Stomach (tissue), 9 donors: Measurements from ENCODE around the gene FGD6. TPM values are rescaled to one million over a fixed set of nuclear protein-coding genes. Genes with fewer than 3 reads are reported as not detected.

ENCODE experiments used
- DNase-seq, 2 donors: peaks; one replicate each; pipeline versions ENCODE4 v3.0.0 to v3.0.0-alpha.2; 2013 to 2019
- H3K27ac ChIP-seq, 5 donors: fragments of 200-600 bp in 4 of 5; sonication (generic) in 4 of 5; one replicate each; pipeline ENCODE4 v1.5.1; 2013 to 2019; ENCODE audit warnings: mild to moderate bottlenecking in 1 of 5, moderate library complexity in 1 of 5
- H3K27me3 ChIP-seq, 3 donors: fragments of 200-600 bp; sonication (generic); one replicate each; pipeline ENCODE4 v1.5.1; 2017 to 2019; ENCODE audit warnings: mixed run types in 1 of 3
- H3K36me3 ChIP-seq, 4 donors: fragments of 200-600 bp; sonication (generic); 1 replicate in 3 of 4; 2 replicates in 1 of 4; pipeline ENCODE4 v1.5.1; 2016 to 2019
- H3K4me1 ChIP-seq, 4 donors: fragments of 200-600 bp; sonication (generic); one replicate each; pipeline ENCODE4 v1.5.1; 2016 to 2019
- H3K4me3 ChIP-seq, 4 donors: fragments of 200-600 bp; sonication (generic) in 3 of 4; one replicate each; pipeline ENCODE4 v1.5.1; 2016 to 2019; ENCODE audit warnings: mild to moderate bottlenecking in 1 of 4
- H3K9me3 ChIP-seq, 4 donors: fragments of 200-600 bp; sonication (generic); one replicate each; pipeline ENCODE4 v1.5.1; 2016 to 2019
- EP300 ChIP-seq: sonication (generic); formaldehyde crosslinking; IDR thresholded peaks from one replicate; pipeline ENCODE4 v1.6.1; 2017; ENCODE audit warnings: antibody characterized with exemption
- POLR2A ChIP-seq, 4 donors: fragments of 450-650 bp; IDR thresholded peaks; one replicate each; pipeline ENCODE4 v1.6.1; 2016; ENCODE audit warnings: antibody characterized with exemption in 4 of 4, control low read depth in 2 of 4, mild to moderate bottlenecking in 1 of 4, moderate library complexity in 1 of 4
- POLR2AphosphoS5 ChIP-seq, 3 donors: sonication (generic); formaldehyde crosslinking; IDR thresholded peaks; one replicate each; pipeline ENCODE4 v1.6.1; 2016; ENCODE audit warnings: antibody characterized with exemption in 3 of 3
- WGBS, 5 donors: extraction: QIAGEN DNeasy Blood & Tissue Kit in 3 of 5; methylation state at CpG; one replicate each; pipeline versions ENCODE4 v1.1.5 to v1.1.7; 2013 to 2018; 5-methylcytosine and 5-hydroxymethylcytosine counted together
- intact Hi-C: fragments of 100-400 bp; cut with DNase I; formaldehyde crosslinking; loops from one replicate; pipeline ENCODE4 v1.15.1; 2023; ENCODE audit warnings: low total_unique reads
- polyA plus RNA-seq, 3 donors: library from polyadenylated mRNA; stranded (reverse); fragments of 200-250 nt; gene quantifications; one replicate each; pipeline ENCODE4 v1.2.3, GENCODE V29; 2013
- total RNA-seq, 5 donors: library from RNA; depleted of rRNA; stranded (reverse); fragments of >200 nt; gene quantifications; one replicate each; pipeline versions ENCODE4 v1.1.0 to v1.2.3, GENCODE V29; 2014 to 2016
- TF ChIP-seq, protein P1 (sequence below), 7 experiments: fragments of 450-650 bp in 4 of 7; fragments of 200-600 bp in 3 of 7; sonication (generic) in 3 of 7; IDR thresholded peaks; one replicate each; pipeline ENCODE4 v1.5.1; 2016 to 2019; ENCODE audit warnings: antibody characterized with exemption in 7 of 7, control low read depth in 2 of 7, mild to moderate bottlenecking in 1 of 7
- donor health status: healthy with polysubstance abuse.
- donor health status: Bipolar disorder and iron deficiency.
- donor health status: healthy.

The FGD6 gene
- total and polyA plus RNA-seq, 8 donors: 0.92 to 16.3 (median 5.7) TPM

DNA sequence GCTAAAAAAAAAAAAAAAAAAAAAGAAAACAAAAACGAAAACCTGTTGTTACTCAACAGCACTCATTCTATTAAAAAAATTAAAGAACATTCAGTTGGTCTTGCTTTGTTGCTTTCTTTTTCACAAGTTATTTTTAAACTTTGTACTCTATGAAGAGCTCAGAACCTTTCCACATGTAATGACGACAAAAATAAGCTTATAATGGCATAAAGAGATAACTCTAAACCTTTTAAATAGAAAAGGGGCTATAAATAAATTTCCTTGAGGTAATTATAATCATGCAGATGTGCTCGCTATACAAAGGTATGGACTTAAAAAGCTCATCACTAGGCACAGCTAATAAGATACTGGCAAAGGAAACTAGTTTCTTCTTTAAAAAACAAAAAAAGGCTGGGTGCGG, 157.3 kb downstream of the FGD6 start:
- intact Hi-C loops: no loop called here
- WGBS, 5 donors: 88 to 96% (median 94%) methylated on average over 4 of the region's 4 CpGs
- TF ChIP-seq POLR2A (IDR thresholded peaks at IDR 0.05): no peak
- TF ChIP-seq EP300: no peak
- TF ChIP-seq, protein P1, sequence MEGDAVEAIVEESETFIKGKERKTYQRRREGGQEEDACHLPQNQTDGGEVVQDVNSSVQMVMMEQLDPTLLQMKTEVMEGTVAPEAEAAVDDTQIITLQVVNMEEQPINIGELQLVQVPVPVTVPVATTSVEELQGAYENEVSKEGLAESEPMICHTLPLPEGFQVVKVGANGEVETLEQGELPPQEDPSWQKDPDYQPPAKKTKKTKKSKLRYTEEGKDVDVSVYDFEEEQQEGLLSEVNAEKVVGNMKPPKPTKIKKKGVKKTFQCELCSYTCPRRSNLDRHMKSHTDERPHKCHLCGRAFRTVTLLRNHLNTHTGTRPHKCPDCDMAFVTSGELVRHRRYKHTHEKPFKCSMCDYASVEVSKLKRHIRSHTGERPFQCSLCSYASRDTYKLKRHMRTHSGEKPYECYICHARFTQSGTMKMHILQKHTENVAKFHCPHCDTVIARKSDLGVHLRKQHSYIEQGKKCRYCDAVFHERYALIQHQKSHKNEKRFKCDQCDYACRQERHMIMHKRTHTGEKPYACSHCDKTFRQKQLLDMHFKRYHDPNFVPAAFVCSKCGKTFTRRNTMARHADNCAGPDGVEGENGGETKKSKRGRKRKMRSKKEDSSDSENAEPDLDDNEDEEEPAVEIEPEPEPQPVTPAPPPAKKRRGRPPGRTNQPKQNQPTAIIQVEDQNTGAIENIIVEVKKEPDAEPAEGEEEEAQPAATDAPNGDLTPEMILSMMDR (IDR thresholded peaks at IDR 0.05): no peak
- TF ChIP-seq POLR2AphosphoS5 (IDR thresholded peaks at IDR 0.05): no peak
- no peak overlapping the region for H3K27ac ChIP-seq
- no peaks in the 10 kb centered on the region for H3K9me3 ChIP-seq
- no peaks in the 10 kb centered on the region for H3K4me1 ChIP-seq
- no peak for DNase-seq
- no peak overlapping the region for H3K4me3 ChIP-seq
- no peaks in the 10 kb centered on the region for H3K27me3 ChIP-seq
- H3K36me3 ChIP-seq: peaks cover 33 to 99% (median 98%) of the 10 kb centered on the region in 4 donors

DNA sequence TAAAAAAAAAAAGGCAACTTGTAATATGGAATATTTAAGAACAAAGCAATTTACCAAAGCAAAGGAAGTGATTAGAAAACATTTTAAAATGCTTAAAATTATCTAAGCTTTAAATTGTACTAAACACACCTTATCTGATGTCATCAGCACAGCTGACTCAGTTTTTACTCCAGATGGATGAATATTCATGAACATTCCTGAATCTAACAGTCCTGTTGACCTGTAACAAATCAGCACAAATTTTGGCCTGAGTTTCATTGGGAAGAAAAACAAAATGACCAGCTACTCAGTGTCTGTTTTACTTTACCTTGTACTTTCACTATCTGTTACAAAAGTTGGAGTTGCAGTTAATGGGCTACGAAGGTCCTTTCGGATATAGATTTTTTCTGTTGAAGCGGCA, 159.8 kb downstream of the FGD6 start:
- H3K27ac ChIP-seq: no peak overlapping the region
- WGBS, 5 donors: 95 to 100% (median 98%) methylated on average over 3 of the region's 3 CpGs
- H3K4me3 ChIP-seq: no peak overlapping the region
- intact Hi-C loops: no loop called here
- no peaks in the 10 kb centered on the region for H3K27me3 ChIP-seq
- TF ChIP-seq, protein P1 (IDR thresholded peaks at IDR 0.05): no peak
- TF ChIP-seq POLR2AphosphoS5 (IDR thresholded peaks at IDR 0.05) (no peak), POLR2A (IDR thresholded peaks at IDR 0.05) (no peak), EP300 (no peak)
- no peaks in the 10 kb centered on the region for H3K9me3 ChIP-seq
- no peak for DNase-seq
- peaks cover 34 to 95% (median 88%) of the 10 kb centered on the region in 4 donors for H3K36me3 ChIP-seq
- H3K4me1 ChIP-seq: no peaks in the 10 kb centered on the region

DNA sequence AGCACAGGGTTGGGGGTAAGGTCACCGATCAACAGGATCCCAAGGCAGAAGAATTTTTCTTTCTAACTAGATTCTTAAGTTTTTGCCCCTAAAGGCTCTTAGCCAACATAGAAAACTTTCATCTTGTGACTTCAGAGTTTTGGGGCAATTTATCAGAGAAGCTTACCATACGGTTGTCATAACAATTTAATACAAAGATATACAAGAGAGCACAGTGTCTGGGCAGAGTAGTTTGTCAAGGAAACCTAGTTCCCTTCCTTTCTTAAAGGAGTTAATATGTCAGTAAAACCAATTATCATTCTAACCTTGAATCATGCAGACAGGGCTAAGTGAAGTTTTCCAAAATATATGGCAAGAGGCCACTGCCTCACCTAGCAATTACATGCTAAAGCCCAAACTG, 162.2 kb downstream of the FGD6 start:
- Histone ChIP-seq H3K27ac (no peak overlapping the region), H3K4me1 (no peaks in the 10 kb centered on the region), H3K36me3 (peaks cover 28 to 92% (median 86%) of the 10 kb centered on the region in 4 donors), H3K9me3 (no peaks in the 10 kb centered on the region), H3K27me3 (no peaks in the 10 kb centered on the region), H3K4me3 (no peak overlapping the region)
- TF ChIP-seq POLR2AphosphoS5 (IDR thresholded peaks at IDR 0.05): no peak
- TF ChIP-seq POLR2A (IDR thresholded peaks at IDR 0.05): no peak
- TF ChIP-seq, protein P1 (IDR thresholded peaks at IDR 0.05): no peak
- no peak for TF ChIP-seq EP300
- WGBS, 5 donors: 68 to 81% (median 76%) methylated on average over 2 of the region's 2 CpGs
- peak in 1 of 2 donors; percentile 2 for DNase-seq
- intact Hi-C loops: no loop called here

DNA sequence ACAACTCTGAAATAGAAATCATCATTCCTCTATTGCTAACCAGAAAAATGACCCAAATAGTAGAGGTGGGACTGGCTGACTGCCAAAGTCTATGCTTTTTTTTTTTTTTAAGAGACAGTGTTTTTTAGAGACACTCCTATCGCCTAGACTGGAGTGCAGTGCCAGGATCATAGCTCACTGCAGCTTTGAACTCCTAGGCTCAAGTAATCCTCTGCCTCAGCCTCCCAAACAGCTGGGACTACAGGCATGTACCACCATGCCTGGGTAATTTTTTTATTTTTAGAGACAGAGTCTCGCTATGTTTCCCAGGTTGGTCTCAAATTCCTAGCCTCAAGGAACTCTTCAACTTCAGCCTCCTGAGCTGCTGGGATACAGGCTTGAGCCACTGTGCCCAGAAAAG, 163.1 kb downstream of the FGD6 start:
- intact Hi-C loops: no loop called here
- Histone ChIP-seq H3K4me1 (no peaks in the 10 kb centered on the region), H3K27me3 (no peaks in the 10 kb centered on the region), H3K36me3 (peaks cover 28 to 92% (median 86%) of the 10 kb centered on the region in 4 donors), H3K4me3 (no peak overlapping the region), H3K27ac (no peak overlapping the region), H3K9me3 (no peaks in the 10 kb centered on the region)
- 82 to 89% (median 84%) methylated on average over 2 of the region's 2 CpGs for WGBS, 5 donors
- TF ChIP-seq POLR2A (IDR thresholded peaks at IDR 0.05): no peak
- TF ChIP-seq EP300: no peak
- TF ChIP-seq POLR2AphosphoS5 (IDR thresholded peaks at IDR 0.05): no peak
- no peak for DNase-seq

DNA sequence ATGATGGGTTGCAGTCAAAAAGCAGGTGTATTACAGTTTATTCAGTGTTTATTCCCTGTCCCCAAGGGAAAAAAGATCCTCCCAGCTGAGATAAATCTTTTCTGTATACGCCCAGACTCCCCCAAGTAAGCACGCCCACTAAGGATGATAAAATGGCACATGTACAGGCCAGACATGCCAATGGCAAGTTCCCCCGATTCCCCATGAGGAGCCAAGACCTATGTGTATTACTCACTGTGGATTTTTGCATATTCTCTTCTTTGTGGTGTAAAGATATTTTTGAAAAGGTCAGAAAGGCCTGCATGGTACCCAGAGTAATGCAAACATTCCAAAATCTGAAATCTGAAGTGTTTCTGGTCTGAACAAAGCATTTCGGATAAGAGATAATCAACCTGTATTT, 166.0 kb downstream of the FGD6 start:
- WGBS, 5 donors: 89 to 95% (median 91%) methylated on average over 4 of the region's 4 CpGs
- no peak overlapping the region for H3K4me3 ChIP-seq
- H3K36me3 ChIP-seq: peaks cover 18 to 90% (median 85%) of the 10 kb centered on the region in 4 donors
- H3K4me1 ChIP-seq: no peaks in the 10 kb centered on the region
- intact Hi-C loops: no loop called here
- H3K27ac ChIP-seq: no peak overlapping the region
- no peak for DNase-seq
- TF ChIP-seq, protein P1 (IDR thresholded peaks at IDR 0.05): no peak
- TF ChIP-seq POLR2AphosphoS5 (IDR thresholded peaks at IDR 0.05): no peak
- no peak for TF ChIP-seq POLR2A (IDR thresholded peaks at IDR 0.05)
- TF ChIP-seq EP300: no peak
- H3K9me3 ChIP-seq: no peaks in the 10 kb centered on the region
- H3K27me3 ChIP-seq: no peaks in the 10 kb centered on the region
